NCI-H345 treated with DMSO at 0.1 percent for 48 hours (cell line): Measurements from ENCODE around the gene PACRG.

Source experiments
- DNase-seq: peaks from one replicate; lab custom pipeline; 2025; ENCODE audit not compliant: unreplicated experiment; lab: John Stamatoyannopoulos, UW

Gene PACRG

GRCh38 chr6:163166507-163166906, 438.7 kb downstream of the PACRG start:
- no peak for DNase-seq

- DNase-seq = no peak
Measured at GRCh38 chr6:163169521-163169920, 441.7 kb downstream of the PACRG start.

GRCh38 chr6:163170294-163170883, 442.6 kb downstream of the PACRG start:
- no peak for DNase-seq

- DNase-seq = no peak
Measured at GRCh38 chr6:163173741-163174140, 446.0 kb downstream of the PACRG start.

GRCh38 chr6:163175301-163175700, 447.5 kb downstream of the PACRG start:
- no peak for DNase-seq

- no peak for DNase-seq
Measured at GRCh38 chr6:163176097-163176496, 448.3 kb downstream of the PACRG start.

- no peak for DNase-seq
Measured at GRCh38 chr6:163177007-163177406, 449.2 kb downstream of the PACRG start.

GRCh38 chr6:163177892-163178420, 450.2 kb downstream of the PACRG start:
- DNase-seq = no peak

GRCh38 chr6:163179061-163179460, 451.3 kb downstream of the PACRG start:
- no peak for DNase-seq

- DNase-seq = no peak
Measured at GRCh38 chr6:163179721-163180120, 451.9 kb downstream of the PACRG start.

GRCh38 chr6:163180874-163181541, 453.2 kb downstream of the PACRG start:
- DNase-seq = no peak

- no peak for DNase-seq
Measured at GRCh38 chr6:163181666-163182180, 453.9 kb downstream of the PACRG start.

- DNase-seq = no peak
Measured at GRCh38 chr6:163182696-163183095, 454.9 kb downstream of the PACRG start.

GRCh38 chr6:163183806-163184205, 456.0 kb downstream of the PACRG start:
- no peak for DNase-seq

- DNase-seq = no peak
Measured at GRCh38 chr6:163185744-163186143, 458.0 kb downstream of the PACRG start.

GRCh38 chr6:163186527-163186926, 458.8 kb downstream of the PACRG start:
- DNase-seq = no peak

- DNase-seq = no peak
Measured at GRCh38 chr6:163187201-163187600, 459.4 kb downstream of the PACRG start.

GRCh38 chr6:163187606-163188005, 459.8 kb downstream of the PACRG start:
- no peak for DNase-seq

GRCh38 chr6:163188746-163189145, 461.0 kb downstream of the PACRG start:
- no peak for DNase-seq

GRCh38 chr6:163189609-163190008, 461.8 kb downstream of the PACRG start:
- no peak for DNase-seq

GRCh38 chr6:163190786-163191185, 463.0 kb downstream of the PACRG start:
- DNase-seq = no peak

- DNase-seq = no peak
Measured at GRCh38 chr6:163191704-163192537, 464.1 kb downstream of the PACRG start.
